ENCODE results near the gene SPSB1.
A peak's percentile ranks its signal among the peaks of the same experiment; 100 is the strongest.

Gene SPSB1

DNA sequence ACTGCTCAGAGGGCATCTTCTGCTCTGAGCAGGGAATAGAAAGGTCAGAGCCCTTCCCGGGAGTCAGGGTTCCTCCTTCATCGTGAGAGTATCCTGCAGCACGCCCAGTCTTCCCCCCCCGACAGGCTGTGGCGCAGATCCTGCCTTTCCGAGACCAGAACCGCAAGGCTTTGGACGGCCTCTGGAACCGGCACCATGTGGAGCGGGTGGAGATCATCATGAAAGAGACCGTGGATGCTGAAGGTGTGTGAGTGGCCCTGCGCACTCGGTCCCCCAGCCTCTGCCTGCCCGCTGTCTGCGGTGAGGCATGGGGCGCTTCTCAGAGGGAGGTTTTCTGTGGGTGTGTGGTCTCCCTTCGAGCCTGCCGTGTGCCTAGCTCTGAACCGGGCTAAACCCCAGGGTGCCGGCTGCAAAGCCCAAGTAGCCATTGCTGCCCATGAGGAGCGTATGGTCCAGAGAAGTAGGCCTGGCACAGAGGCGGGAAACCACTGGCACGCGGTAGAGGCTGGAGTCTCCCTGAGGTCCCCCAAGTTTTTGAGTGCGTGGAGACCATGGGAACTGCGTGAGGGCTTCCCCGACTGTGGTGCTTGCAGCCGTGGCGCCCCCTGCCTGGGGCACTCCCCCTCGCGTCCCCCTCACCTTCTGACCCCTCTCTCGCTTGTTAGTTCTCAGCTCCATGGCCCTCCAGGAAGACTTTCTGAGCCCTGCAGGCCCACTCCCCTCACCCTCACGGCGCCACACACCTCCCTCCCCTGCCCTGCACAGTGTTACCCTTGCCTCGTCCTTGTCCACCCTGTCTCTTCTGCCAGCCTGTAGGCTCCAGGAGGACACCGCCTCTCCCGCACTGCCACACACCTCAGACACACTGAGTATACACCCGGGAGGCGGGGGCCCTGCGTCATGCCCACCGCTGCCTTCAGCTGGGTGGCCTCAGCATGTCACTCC lies 45.6 kb upstream of the SPSB1 start:
- TF ChIP-seq, protein P1, sequence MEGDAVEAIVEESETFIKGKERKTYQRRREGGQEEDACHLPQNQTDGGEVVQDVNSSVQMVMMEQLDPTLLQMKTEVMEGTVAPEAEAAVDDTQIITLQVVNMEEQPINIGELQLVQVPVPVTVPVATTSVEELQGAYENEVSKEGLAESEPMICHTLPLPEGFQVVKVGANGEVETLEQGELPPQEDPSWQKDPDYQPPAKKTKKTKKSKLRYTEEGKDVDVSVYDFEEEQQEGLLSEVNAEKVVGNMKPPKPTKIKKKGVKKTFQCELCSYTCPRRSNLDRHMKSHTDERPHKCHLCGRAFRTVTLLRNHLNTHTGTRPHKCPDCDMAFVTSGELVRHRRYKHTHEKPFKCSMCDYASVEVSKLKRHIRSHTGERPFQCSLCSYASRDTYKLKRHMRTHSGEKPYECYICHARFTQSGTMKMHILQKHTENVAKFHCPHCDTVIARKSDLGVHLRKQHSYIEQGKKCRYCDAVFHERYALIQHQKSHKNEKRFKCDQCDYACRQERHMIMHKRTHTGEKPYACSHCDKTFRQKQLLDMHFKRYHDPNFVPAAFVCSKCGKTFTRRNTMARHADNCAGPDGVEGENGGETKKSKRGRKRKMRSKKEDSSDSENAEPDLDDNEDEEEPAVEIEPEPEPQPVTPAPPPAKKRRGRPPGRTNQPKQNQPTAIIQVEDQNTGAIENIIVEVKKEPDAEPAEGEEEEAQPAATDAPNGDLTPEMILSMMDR (IDR thresholded peaks at IDR 0.05; ENCODE audit: insufficient read depth, low read depth, low read length, missing control alignments): no peak
- H3K4me3 ChIP-seq (ENCODE audit: low read depth, low read length): no peak overlapping the region
- no peak for DNase-seq (ENCODE audit: low read depth)

DNA sequence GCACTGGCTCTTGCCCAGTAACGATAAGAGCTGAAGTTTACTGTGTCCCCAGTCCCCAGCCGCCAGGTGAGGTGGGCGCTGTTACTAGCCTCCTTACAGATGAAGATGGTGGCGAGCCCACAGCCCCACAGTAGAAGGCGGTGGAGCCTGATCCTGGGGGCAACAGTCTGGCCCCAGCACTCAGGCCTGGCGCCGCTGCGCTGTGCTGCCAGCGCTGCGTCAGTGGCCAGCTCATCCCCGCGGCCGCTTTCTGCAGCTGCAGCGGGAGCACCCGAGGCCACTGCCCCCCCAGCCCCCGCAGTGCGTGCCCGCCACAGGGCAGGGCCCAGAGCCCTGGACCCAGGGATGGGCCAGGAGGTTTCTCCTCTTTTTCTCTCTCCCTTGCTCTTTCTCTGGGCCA lies 44.8 kb upstream of the SPSB1 start:
- TF ChIP-seq, protein P1 (IDR thresholded peaks at IDR 0.05; ENCODE audit: insufficient read depth, low read depth, low read length, missing control alignments): no peak
- no peak for DNase-seq (ENCODE audit: low read depth)
- H3K4me3 ChIP-seq (ENCODE audit: low read depth, low read length): no peak overlapping the region

DNA sequence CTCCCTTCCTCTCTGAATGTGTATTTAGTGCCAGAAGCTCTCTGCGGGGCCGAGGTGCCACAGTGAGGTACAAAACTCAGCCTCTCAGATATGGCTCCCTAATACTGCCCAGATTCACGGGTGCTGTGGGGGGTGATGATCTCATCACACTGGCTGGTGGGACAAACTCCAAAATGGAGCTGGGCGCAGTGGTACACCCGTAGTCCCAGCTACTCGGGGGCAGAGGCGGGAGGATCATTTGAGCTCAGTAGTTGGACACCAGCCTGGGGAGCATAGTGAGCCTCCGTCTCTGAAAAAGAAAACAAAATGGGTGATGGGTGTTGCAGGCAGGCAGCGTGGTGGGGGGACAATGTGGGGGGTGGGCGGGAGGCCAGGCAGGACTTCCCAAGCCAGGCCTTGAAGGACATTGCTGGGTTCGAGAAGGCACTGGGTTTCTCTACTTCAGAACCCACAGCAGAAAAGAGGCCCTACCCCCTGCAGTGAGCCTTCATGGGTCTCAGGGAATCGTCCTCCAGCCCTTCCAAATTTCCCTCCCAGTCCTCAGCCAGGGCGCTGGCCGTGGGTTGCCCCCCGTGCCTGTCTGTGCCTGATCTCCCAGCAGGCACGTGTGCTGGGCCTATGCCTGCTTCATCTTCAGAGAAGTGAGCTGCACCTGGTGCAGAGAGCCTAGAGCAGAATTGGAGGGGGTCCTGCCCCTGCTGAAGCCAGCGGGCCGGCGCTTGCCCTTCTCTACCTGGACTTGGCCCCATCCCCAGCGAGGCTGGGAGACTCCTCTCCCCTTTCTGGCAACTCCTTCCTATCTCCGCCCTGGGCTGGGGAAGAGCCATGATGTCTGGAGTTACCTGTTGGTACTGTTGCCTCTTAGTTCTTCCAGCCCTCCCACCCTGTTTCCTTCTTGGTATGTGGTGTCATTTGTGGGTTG lies 44.1 kb upstream of the SPSB1 start:
- no peak for DNase-seq (ENCODE audit: low read depth)
- no peak overlapping the region for H3K4me3 ChIP-seq (ENCODE audit: low read depth, low read length)
- TF ChIP-seq, protein P1 (IDR thresholded peaks at IDR 0.05; ENCODE audit: insufficient read depth, low read depth, low read length, missing control alignments): no peak

DNA sequence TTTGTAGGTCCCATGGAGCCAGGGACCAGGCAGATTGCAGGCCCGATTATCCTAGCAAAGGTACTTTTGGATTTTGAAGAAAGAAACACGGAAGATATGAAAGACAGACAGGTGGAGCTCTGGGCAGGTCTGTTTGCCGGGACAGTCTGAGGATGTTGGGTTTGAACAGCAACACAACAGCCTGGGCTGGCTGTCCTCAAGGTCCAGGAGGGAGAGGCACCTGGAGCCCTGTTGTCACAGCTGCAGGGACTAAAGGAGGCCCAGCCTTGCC lies 43.5 kb upstream of the SPSB1 start:
- no peak overlapping the region for H3K4me3 ChIP-seq (ENCODE audit: low read depth, low read length)
- TF ChIP-seq, protein P1 (IDR thresholded peaks at IDR 0.05; ENCODE audit: insufficient read depth, low read depth, low read length, missing control alignments): no peak
- DNase-seq (ENCODE audit: low read depth): no peak

DNA sequence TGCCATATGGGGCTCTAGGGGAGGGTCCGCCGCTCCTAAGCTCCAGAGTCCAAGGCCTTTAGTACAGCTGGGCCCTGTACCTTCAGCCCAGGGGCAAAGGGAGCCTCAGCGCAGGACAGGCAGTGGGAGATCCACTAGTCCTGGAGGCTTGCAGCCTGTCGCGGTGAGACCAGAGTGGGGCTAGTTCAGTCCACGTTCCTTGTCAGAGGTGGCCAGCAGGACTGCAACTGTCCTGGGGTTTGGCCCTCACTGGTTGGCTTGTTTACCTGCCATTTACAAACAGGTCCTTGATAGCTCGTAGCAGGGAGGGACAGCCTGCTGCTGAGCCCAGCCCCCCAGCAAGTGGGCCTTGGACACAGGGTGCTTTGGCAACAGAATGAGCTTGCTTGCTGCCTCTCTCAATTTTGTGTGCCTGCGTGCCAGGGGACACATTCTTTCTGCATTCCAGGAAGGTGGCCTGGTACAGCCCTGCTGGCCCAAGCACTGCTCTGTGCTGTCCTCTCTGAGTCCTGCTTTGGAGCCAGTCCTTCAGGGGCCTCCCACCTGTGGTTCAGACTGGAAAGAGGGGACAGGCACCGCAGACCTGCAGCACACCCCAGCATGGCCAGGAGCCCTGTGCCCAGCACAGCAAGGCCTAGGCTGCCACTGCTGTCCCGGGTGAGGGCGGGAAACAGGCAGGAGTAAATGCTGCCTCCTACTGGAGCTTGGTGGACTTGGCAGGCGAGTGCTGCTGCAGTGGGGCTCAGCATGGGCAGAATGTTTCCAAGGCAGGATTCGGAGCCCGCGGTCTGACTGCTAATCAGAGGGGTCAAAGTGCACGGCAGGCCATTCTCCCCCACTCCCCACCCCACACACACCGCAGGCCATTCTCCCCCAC lies 42.9 kb upstream of the SPSB1 start:
- TF ChIP-seq, protein P1 (IDR thresholded peaks at IDR 0.05; ENCODE audit: insufficient read depth, low read depth, low read length, missing control alignments): peak; percentile 58
- H3K4me3 ChIP-seq (ENCODE audit: low read depth, low read length): no peak overlapping the region
- DNase-seq (ENCODE audit: low read depth): peak; percentile 57
